ENCODE results near the gene SYT15. TPM values are rescaled to one million over a fixed set of nuclear protein-coding genes. Genes with fewer than 3 reads are reported as not detected.

Gene SYT15
- total and polyA plus RNA-seq, 2 of the 13 experiments (the other 11 are each of a cell fraction or from before 2014, with no cell fraction given): 0.24 to 0.38 TPM

GRCh38 chr10:46536171-46536570 is 42.8 kb upstream of the SYT15 start (continued):
- no peak for TF ChIP-seq ZNF567 (CRISPR knock-in tag; IDR thresholded peaks at IDR 0.05; ENCODE audit: borderline replicate concordance)

GRCh38 chr10:46536781-46537180 is 42.1 kb upstream of the SYT15 start:
- 41% methylated on average over 5 of the region's 5 CpGs for WGBS (ENCODE audit: low lambda C conversion rate)
- no peak overlapping the region for H3K27ac ChIP-seq (ENCODE audit: extremely low read length, insufficient read depth, low read length)
- H3K4me2 ChIP-seq (ENCODE audit: low read depth, low read length): no peak overlapping the region
- ChIA-PET CTCF (ENCODE audit: low intra/inter-chr PET ratio, low total read pairs) (no interaction called here), POLR2A (no interaction called here)
- no peak overlapping the region for H3K9ac ChIP-seq (ENCODE audit: insufficient read depth, low read depth, low read length)
- H3K36me3 ChIP-seq (replicated peaks in 1 of 2; ENCODE audit: control insufficient read depth in 1 of 2, insufficient read depth in 2 of 2, low read length in 2 of 2): no peaks in the 10 kb centered on the region
- no peaks in the 10 kb centered on the region for H3K79me2 ChIP-seq (ENCODE audit: insufficient read depth, low read length)
- no peaks in the 10 kb centered on the region for H4K20me1 ChIP-seq (ENCODE audit: insufficient read depth, low read length)
- FAIRE-seq (no peak), DNase-seq (ENCODE audit: low spot score) (no peak), ATAC-seq (no peak)
- TF ChIP-seq ZNF460 (CRISPR knock-in tag; IDR thresholded peaks at IDR 0.05; ENCODE audit: borderline replicate concordance) (no peak), ZNF770 (CRISPR knock-in tag; IDR thresholded peaks at IDR 0.05) (no peak), ZNF343 (CRISPR knock-in tag; IDR thresholded peaks at IDR 0.05) (no peak), ZNF329 (CRISPR knock-in tag; IDR thresholded peaks at IDR 0.05; ENCODE audit: low read depth) (no peak), RXRB (CRISPR knock-in tag; IDR thresholded peaks at IDR 0.05; ENCODE audit: borderline replicate concordance) (no peak), REST (IDR thresholded peaks at IDR 0.05; ENCODE audit: borderline replicate concordance in 1 of 2, low read depth in 1 of 2, low read length in 2 of 2) (no peak), ZNF496 (CRISPR knock-in tag; IDR thresholded peaks at IDR 0.05; ENCODE audit: insufficient replicate concordance) (no peak), YEATS4 (CRISPR knock-in tag; IDR thresholded peaks at IDR 0.05; ENCODE audit: borderline replicate concordance) (no peak), ZBTB26 (CRISPR knock-in tag; IDR thresholded peaks at IDR 0.05; ENCODE audit: borderline replicate concordance) (no peak), POLR2AphosphoS2 (IDR thresholded peaks at IDR 0.05; ENCODE audit: low read depth, low read length) (no peak)
- peaks cover 15% of the 10 kb centered on the region for H3K4me1 ChIP-seq (ENCODE audit: insufficient read depth, low read length)
- no peak overlapping the region for H2AFZ ChIP-seq (ENCODE audit: low read length)
- no peaks in the 10 kb centered on the region for H3K9me3 ChIP-seq (ENCODE audit: low read length)
- no TSS peak for BruUV-seq (replicated peaks)
- H3K4me3 ChIP-seq (replicated peaks in 1 of 3; ENCODE audit: insufficient read depth in 1 of 3, low read depth in 2 of 3, low read length in 3 of 3): no peak overlapping the region
- in situ Hi-C loops (cut with HindIII; ENCODE audit: extremely low pct_ligation_motif_present, low pct_unique_long_range_greater_than_20kb) (no loop called here), intact Hi-C loops (cut with micrococcal nuclease; ENCODE audit: unreplicated experiment) (no loop called here)
- peaks cover 0 to 9% of the 10 kb centered on the region in 2 experiments; a peak in 2 of 5 replicates for H3K27me3 ChIP-seq (ENCODE audit: control insufficient read depth in 1 of 2, insufficient read depth in 2 of 2, low read length in 2 of 2)
